ENCODE measurements around the gene PROCR.
"Not testable (repeated sequence)": the region's sequence is repeated elsewhere in the genome, so short reads cannot be mapped to it uniquely, and the experiment has no call there.

Gene PROCR

DNA sequence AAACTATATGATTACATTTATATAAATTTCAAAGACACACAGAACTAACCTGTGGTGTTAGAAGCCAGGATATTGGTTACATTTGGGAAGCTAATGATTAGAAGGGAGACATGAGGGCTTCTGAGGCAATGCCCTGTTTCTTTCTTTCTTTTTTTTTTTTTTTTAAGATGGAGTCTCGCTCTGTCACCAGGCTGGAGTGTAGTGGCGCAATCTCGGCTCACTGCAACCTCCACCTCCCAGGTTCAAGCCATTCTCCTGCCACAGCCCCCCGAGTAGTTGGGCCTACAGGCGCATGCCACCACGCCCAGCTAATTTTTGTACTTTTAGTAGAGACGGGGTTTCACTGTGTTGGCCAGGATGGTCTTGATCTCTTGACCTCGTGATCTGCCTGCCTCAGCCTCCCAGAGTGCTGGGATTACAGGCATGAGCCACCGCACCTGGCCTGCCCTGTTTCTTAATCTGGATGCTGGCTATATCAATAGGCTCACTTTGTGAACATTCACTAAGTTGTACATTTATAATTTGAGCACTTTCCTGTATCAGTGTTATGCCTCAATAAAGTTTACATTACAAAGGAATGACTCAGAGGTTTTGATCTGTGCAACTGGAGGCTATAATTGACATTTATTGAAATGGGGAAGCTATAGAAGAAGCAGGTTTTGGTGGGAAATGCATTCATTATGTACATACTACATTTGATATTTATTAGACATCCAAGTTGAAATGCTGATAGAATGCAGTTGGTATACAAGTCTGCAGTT, 21.3 kb downstream of the PROCR start:
- not testable (repeated sequence) for DNase-seq (ENCODE audit: low read depth in 2 of 2)

DNA sequence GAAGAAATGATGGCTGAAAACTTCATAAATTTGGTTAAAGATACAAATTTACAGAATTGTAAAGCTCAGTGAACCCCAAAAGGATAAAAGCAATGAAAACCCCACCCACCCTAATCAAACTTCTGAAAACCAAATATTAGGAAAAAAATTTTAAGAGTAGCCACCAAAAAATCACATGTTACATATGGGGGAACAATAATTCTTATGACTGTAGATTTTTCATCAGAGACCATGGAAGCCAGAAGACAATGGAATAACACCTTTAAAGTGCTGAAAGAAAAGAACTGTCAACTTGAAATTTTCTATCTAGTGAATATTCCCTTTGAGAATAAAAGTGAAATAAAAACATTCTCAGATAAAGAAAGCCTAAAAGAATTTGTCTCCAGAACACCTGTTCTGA, 24.4 kb downstream of the PROCR start:
- no peak for DNase-seq (ENCODE audit: low read depth in 2 of 2)

DNA sequence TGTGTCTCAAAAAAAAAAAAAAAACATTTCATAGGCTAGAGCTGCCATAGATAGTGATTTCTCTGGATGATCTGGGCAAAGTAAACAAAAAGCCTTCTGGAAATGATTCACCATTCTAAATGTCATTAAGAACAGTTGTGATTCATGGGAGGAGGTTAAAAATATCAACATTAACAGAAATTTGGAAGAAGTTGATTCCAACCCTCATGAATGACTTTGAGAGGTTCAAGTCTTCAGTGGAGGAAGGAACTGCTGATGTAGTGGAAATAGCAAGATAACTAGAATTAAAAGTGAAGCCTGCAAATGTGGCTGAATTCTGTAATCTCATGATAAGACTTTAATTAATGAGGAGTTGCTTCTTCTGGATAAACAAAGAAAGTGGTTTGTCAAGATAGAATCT, 27.9 kb downstream of the PROCR start:
- no peak for DNase-seq (ENCODE audit: low read depth in 2 of 2)

DNA sequence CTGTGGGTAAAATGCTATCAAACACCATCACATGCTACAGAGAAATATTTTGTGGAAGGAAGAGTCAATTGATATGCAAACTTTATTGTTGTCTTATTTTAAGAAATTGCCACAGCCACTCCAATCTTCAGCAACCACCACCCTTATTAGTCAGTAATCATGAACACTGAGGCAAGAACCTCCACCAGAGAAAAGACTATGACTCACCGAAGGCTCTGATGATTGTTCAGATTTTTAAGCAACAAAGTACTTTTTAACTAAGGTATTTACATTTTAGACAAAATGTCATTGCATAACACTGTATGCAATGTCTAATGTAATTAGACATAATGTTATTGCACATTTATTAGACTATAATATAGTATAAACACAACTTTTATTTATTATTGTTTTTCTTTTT, 28.4 kb downstream of the PROCR start:
- DNase-seq (ENCODE audit: low read depth in 2 of 2) = no peak

DNA sequence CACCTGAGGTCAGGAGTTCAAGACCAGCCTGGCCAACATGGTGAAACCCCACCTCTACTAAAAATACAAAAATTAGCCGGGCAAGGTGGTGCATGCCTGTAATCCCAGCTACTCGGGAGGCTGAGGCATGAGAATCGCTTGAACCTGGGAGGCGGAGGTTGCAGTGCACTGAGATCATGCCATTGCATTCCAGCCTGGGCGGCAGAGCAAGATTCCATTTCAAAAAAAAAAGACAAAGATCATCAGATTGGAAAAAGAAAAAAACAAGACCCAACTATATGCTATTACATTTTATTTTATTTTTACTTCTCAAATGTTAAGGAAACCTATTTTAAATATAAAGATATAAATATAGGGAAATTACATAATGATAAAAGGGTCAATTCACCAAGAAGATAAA, 29.6 kb downstream of the PROCR start:
- not testable (repeated sequence) for DNase-seq (ENCODE audit: low read depth in 2 of 2)

DNA sequence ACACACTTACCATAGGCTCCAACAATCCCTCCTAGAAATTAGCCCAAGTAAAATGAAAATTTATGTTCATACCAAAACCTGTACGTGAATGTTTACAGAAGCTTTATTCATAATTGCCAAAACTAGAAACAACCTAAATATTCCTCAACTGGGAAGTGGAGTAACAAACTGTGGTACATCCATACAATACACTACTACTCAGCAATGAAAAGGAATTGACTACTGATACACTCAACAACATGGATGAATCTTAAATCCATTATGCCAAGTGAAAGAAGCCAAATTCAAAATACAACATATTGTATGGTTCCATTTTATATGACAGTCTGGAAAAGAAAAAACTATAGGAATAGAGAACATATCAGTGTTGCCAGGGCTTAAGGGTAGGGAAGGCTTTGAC, 34.9 kb downstream of the PROCR start:
- no peak for DNase-seq (ENCODE audit: low read depth in 2 of 2)

DNA sequence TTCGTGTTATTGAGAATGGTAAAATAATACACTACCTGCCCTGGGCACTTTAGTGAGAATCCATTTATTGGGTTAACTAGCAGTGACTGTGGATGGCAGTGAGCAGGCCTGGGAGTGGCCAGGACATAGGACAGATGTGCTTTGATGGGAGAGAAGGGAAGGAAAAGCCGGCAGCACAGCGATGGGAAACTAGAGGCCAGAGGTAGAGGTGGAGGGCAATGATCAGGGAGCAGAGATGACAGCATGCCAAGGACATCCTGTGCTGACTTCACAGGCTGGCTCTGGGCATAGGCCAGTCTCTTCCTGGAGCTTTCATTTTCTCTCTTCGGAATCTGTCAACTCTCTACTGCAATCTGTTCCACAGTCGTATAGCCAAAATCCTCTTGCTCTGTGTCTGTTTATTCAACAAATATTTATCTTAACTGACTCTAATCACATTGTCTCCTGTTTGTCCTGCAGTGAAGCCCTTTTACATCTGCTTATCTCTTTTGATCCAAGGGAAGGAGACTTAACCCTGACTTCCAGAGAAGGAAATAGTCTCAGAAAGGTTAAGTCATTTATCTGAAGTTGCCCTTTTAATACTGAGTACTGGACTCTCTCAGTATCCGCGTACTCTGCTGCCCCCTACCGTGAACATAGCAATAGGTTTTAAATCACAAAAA, 36.2 kb downstream of the PROCR start:
- peak; percentile 52 to 73 for DNase-seq (ENCODE audit: low read depth in 2 of 2)

DNA sequence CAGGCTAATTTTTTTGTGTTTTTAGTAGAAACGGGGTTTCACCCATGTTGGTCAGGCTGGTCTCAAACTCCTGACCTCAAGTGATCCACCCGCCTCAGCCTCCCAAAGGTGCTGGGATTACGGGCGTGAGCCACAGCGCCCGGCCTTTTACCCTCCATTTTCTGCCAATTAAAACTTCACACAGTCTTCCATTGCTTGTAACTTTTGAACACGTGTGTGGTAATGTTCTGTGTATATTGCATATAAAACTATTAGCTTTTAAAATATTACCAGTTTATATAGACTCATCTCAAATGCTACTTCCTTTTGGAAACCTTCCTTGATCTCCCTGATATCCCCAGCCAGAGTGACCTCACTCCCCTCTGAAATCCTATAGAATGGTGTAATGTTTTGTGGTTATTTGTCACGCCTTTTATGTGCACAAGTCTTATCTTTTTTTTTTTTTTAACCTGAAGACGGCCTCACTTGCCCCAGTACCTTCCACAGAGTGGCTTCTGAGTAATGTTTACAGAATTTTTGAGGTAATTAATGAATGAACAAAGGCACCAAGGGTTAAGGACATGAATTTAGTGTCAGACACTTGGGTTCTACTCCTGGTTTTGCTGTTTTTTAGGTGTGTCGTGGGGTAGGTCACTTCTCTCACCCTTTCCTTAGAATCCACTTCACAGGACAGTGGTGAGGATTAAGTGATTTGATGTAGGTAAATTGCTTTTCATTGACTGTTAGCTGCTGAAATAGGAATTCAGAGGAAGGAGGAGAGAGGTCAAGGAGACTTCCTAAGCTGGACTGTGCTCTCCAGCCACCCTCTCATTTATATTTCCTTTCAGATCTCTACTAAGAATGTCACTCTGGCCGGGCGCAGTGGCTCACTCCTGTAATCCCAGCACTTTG, 43.4 kb downstream of the PROCR start:
- DNase-seq (ENCODE audit: low read depth in 2 of 2) = no peak

DNA sequence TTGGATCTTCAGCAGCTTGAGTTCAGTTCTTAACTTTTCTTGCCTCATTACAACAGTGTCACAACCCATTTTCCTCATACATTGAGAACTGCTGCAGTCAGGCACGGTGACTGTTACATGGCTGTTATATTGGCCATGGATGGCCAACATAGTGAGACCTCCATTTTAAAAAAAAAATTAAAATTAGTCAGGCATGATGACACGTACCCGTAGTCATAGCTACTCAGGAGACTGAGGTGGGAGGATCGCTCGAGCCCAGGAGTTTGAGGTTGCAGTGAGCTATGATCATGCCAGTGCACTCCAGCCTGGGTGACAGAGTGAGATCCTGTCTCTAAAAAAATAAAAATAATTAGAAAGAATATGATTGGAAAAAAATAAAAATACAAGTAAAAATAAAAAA, 44.7 kb downstream of the PROCR start:
- no peak for DNase-seq (ENCODE audit: low read depth in 2 of 2)

DNA sequence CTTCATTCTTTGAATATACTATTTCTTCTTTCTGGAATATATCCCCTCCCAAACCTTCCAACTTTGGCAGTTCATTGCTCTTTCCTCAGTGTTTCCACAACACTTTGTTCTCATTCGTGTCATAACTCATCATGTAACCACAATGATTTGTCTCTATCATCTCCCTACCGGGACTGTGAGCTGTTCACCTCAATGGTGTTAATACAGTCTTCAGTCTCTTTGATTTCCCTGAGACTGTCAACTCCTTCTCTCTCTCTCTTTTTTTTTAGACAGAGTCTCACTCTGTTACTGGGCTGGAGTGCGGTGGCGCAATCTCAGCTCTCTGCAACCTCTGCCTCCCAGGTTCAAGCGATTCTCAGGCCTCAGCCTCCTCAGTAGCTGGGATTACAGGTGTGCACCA, 52.1 kb downstream of the PROCR start:
- DNase-seq (ENCODE audit: low read depth in 2 of 2) = no peak

DNA sequence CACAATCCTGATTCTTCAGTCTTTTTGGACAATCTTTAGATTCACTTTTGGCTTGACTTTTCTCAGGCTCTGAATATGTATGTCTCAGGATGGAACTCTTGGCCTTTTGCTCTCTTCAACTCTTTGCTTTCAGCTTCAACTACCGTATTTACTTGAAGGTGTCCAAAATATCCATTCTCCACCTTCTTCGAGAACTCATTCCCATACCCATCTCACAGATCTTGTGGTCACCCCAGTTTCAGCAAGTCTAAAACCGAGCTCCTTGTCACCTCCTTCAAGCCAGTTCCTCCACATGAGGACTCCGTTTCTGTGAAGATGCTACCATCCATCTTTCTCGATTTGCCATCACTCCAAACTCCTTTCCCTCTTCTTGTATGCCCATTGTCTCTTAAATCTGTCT, 52.7 kb downstream of the PROCR start:
- no peak for DNase-seq (ENCODE audit: low read depth in 2 of 2)

DNA sequence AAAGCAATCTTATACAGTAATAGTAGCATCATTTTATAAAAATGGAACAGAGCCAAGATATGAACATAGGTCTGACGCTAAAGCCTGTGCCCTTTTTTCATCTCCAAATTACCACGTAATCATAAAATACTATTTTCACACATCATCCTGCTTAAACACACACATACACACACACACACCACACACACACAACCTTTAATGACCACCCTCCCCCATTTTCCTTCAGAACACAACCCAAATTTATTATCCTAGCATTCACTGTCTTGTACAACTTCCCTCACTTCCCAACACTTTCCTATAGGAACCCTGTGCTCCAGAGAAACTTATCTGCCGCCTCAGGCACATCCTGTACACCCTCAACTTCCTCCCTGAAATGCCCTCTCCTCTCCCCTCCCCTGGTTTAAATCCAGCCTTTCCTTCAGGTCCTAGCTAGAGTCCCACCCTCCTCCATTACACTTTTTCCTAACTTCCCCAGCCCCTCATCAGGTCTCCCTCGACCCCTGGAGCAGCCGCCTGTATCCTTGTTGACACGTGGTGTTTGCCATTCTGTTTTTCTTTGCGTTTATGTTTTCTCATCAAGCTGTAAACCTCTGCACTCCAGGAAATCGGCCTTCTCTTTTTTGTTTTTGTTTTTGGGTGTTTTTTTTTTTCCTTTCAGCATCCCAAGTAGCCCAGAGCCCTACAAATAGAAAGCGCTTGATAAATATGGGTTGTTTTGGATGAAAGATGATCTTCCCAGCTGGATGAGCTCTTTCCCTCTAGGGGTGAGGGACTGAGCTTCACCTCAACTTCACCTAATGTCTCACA, 53.6 kb downstream of the PROCR start:
- no peak for DNase-seq (ENCODE audit: low read depth in 2 of 2)

DNA sequence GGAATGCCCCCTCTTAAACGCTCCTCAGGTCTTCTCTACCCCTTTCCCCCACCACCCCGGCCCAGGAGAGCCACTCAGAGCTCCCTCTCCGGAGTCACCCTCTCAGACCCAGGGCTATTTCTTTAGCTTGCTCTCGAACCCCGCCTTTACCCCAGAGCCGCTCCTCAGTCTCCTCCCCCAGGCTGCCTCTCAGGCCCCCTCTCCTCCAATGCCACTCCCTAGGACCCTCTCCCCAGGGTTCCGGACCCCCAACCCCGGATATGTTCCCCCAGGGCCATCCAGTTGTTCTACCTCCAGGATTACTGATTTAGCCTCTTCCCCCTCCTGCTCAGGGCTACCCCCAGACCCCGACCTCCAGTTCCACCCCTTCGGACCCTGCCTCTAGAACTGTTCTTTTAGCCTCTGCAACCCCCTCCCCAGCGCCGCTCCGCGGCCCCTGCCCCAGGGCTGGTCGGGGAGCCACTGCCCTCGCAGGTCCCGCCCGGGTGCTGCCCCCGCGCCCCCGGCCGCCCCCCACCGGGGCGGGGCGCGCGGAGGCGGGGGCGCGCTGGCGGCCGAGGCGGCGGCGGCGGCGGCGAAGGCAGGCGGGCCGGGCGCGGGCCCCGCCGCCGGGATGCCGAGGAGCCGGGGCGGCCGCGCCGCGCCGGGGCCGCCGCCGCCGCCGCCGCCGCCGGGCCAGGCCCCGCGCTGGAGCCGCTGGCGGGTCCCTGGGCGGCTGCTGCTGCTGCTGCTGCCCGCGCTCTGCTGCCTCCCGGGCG, 54.4 kb downstream of the PROCR start, which contains the start of gene MMP24:
MMP24 (plus strand) TSS at position 565 of the 758 bp plus-strand sequence; CDS start at position 614, 49 bp downstream.
- DNase-seq (ENCODE audit: low read depth in 2 of 2) = no peak
